A673 (cell line): ENCODE measurements around the gene FAM50B. TPM values are rescaled to one million over a fixed set of nuclear protein-coding genes. Genes with fewer than 3 reads are reported as not detected.

Source experiments
- BruUV-seq: library from RNA; stranded (reverse); fragments of 400-500 nt; replicated peaks from 2 replicates; lab custom pipeline; 2021; lab: Mats Ljungman, UMichigan
- CTCF ChIA-PET: fragments of 300-600 bp; sonication (Branson Sonifier 250); formaldehyde crosslinking; loops from one replicate; lab custom pipeline; 2022; ENCODE audit warnings: antibody characterized with exemption; lab: Charles Lee
- POLR2A ChIA-PET: fragments of 300-600 bp; sonication (Branson Sonifier 250); formaldehyde crosslinking; loops from one replicate; lab custom pipeline; 2022; ENCODE audit warnings: antibody characterized with exemption; ENCODE audit not compliant: low non-redundant PET; lab: Charles Lee
- DNase-seq: peaks from one replicate; pipeline ENCODE4 v3.0.0-alpha.2; 2015; ENCODE audit warnings: low spot score
- H3K27ac ChIP-seq: fragments of 200-600 bp; sonication (generic); 2 replicates; pipeline ENCODE4 v1.5.1; 2016; ENCODE audit warnings: mixed run types, low read depth, mild to moderate bottlenecking, mixed read lengths, antibody characterized with exemption, low read length; ENCODE audit not compliant: poor library complexity, severe bottlenecking
- H3K27me3 ChIP-seq: fragments of 200-600 bp; sonication (generic); replicated peaks from 2 replicates; pipeline ENCODE4 v1.6.1; 2017; ENCODE audit warnings: mixed run types, low read depth, mild to moderate bottlenecking, mixed read lengths, antibody characterized with exemption, low read length; ENCODE audit not compliant: insufficient read depth, poor library complexity
- H3K36me3 ChIP-seq: fragments of 200-600 bp; sonication (generic); 2 replicates; pipeline ENCODE4 v1.6.1; 2016; ENCODE audit warnings: mixed run types, mild to moderate bottlenecking, mixed read lengths, antibody characterized with exemption, low read length; ENCODE audit not compliant: insufficient read depth, poor library complexity, severe bottlenecking
- H3K4me1 ChIP-seq: fragments of 200-600 bp; sonication (generic); 2 replicates; pipeline ENCODE4 v1.6.1; 2017; ENCODE audit warnings: mixed run types, mild to moderate bottlenecking, mixed read lengths, antibody characterized with exemption, low read length; ENCODE audit not compliant: insufficient read depth, poor library complexity, severe bottlenecking
- H3K4me3 ChIP-seq: fragments of 200-600 bp; sonication (generic); 2 replicates; pipeline ENCODE4 v1.5.1; 2016; ENCODE audit warnings: low read depth, mixed run types, mild to moderate bottlenecking, mixed read lengths, low read length; ENCODE audit not compliant: poor library complexity, severe bottlenecking
- H3K9me3 ChIP-seq: fragments of 200-600 bp; sonication (generic); 2 replicates; pipeline ENCODE4 v1.6.1; 2016; ENCODE audit warnings: mixed run types, low read depth, mild to moderate bottlenecking, mixed read lengths, antibody characterized with exemption, low read length; ENCODE audit not compliant: poor library complexity, severe bottlenecking
- CTCF ChIP-seq: fragments of 300-800, 200-600 bp; sonication (generic); conservative IDR thresholded peaks from 2 replicates; pipeline ENCODE4 v1.5.1; 2017; ENCODE audit warnings: low read depth, mild to moderate bottlenecking, antibody characterized with exemption, low read length, moderate library complexity, mixed read lengths
- EZH2 ChIP-seq: fragments of 200-600 bp; sonication (generic); IDR thresholded peaks from 2 replicates; pipeline ENCODE4 v1.6.1; 2017; ENCODE audit warnings: borderline replicate concordance, low read depth, mild to moderate bottlenecking, mixed read lengths, antibody characterized with exemption, low read length; ENCODE audit not compliant: poor library complexity, severe bottlenecking
- intact Hi-C: fragments of 100-400 bp; cut with micrococcal nuclease; formaldehyde crosslinking; loops from one replicate; pipeline ENCODE4 v1.10.0; 2022; ENCODE audit not compliant: unreplicated experiment
- total RNA-seq: library from RNA; stranded (reverse); gene quantifications from 2 replicates; pipeline ENCODE4 v1.2.3, GENCODE V29; 2021

The FAM50B gene
- total RNA-seq, 1 experiment from 2014 or later = 10.1 TPM

GRCh38 chr6:3849681-3850450, 693 bp downstream of the FAM50B start:
- intact Hi-C loops = loop anchor here (1.0 to 5.0 kb wide), 3 partner anchors 83 to 128 kb away; partner anchors contain the start of gene PXDC1
- Histone ChIP-seq H3K36me3 (no peaks in the 10 kb centered on the region), H3K27ac (peak overlapping the region; percentile 75), H3K4me1 (no peaks in the 10 kb centered on the region), H3K4me3 (peak overlapping the region; percentile 68), H3K9me3 (no peaks in the 10 kb centered on the region), H3K27me3 (no peaks in the 10 kb centered on the region)
- no peak for TF ChIP-seq EZH2
- no peak for TF ChIP-seq CTCF
- POLR2A ChIA-PET = no interaction called here
- CTCF ChIA-PET = interaction anchor here (1.1 to 1.7 kb wide), 7 partner anchors 14 to 141 kb away, joined by 3 to 26 read pairs (median 7); no protein-coding TSS in a partner anchor
- DNase-seq = peak; percentile 12
- TSS peak; percentile 80 for BruUV-seq

- Histone ChIP-seq H3K27ac (no peak overlapping the region), H3K4me1 (no peaks in the 10 kb centered on the region), H3K27me3 (no peaks in the 10 kb centered on the region), H3K4me3 (peak overlapping the region; percentile 68), H3K9me3 (no peaks in the 10 kb centered on the region), H3K36me3 (no peaks in the 10 kb centered on the region)
- TF ChIP-seq CTCF = no peak
- no peak for TF ChIP-seq EZH2
- CTCF ChIA-PET = interaction anchor here (1.7 kb wide), 1 partner anchor 128 kb away, joined by 20 read pairs; no protein-coding TSS in a partner anchor
- no peak for DNase-seq
- no TSS peak for BruUV-seq
- POLR2A ChIA-PET = no interaction called here
- intact Hi-C loops = no loop called here
Observed at GRCh38 chr6:3850451-3851203, 1.5 kb downstream of the FAM50B start.

- Histone ChIP-seq H3K27me3 (no peaks in the 10 kb centered on the region), H3K9me3 (no peaks in the 10 kb centered on the region), H3K27ac (no peak overlapping the region), H3K36me3 (no peaks in the 10 kb centered on the region), H3K4me1 (no peaks in the 10 kb centered on the region), H3K4me3 (no peak overlapping the region)
- no TSS peak for BruUV-seq
- POLR2A ChIA-PET = no interaction called here
- intact Hi-C loops = no loop called here
- CTCF ChIA-PET = no interaction called here
- DNase-seq = no peak
- TF ChIP-seq EZH2 (no peak), CTCF (no peak)
Observed at GRCh38 chr6:3851839-3852238, 2.7 kb downstream of the FAM50B start.
